Posterior cingulate gyrus (tissue), 11 donors: ENCODE results near the gene ALS2.
A peak's percentile ranks its signal among the peaks of the same experiment; 100 is the strongest.
"Not testable (repeated sequence)": the region's sequence is repeated elsewhere in the genome, so short reads cannot be mapped to it uniquely, and the experiment has no call there.

Experiments
- DNase-seq, 10 donors: peaks; one replicate each; pipeline versions ENCODE4 v3.0.0 to v3.0.0-alpha.2; 2020 to 2021; ENCODE audit warnings: mixed read lengths in 3 of 10
- intact Hi-C: fragments of 100-400 bp; cut with DNase I; formaldehyde crosslinking; loops from one replicate; pipeline ENCODE4 v1.15.1; 2023

Gene ALS2

DNA sequence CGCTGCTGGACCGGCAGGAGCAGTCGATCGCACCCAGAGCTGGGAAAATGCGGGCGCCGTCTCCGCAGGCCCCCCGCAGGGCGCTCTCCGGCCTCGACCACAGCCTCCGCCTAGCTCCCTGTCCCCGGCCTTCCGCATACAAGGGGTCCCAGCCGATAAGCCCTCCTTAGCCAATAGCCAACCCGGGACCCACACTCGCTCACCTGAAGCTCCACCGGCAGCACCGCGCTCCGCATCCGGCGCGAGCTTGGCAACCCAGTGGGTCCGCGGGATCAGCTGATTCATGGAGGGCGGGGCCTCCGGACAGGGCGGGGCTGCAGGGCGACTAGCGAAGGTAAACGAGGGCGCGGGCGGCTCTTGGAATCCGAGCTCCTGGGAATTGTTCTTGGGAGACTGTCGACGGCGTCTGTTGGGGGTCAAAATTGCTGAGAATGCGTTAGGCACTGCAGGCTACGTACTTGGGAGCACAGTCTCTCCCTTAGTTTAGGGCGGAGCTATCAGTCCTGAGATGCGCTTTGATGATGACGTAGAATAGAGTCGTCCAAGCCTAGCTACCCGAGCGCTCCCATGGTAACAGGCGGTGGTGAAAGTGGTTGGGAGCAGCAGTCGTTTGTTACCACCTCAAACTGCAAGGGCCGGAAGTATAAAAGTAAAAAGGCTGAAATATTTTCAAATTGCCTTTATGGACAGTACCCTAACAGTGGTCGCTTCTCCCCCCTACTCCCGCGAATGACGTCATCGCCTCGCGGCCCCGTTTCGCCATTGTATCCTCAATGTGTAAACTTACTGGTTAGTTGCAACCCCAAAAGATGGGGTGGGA is at the start of gene ALS2:
Gene ALS2, minus strand, starts transcription at position 260 of the 820 bp plus-strand sequence. CDS start 12,048 bp downstream, outside the sequence.
- intact Hi-C loops: loop anchor here (5.0 kb wide), 1 partner anchor 596 kb away; the partner anchor contains the start of gene BMPR2
- peak; percentile 88 to 99 (median 95) for DNase-seq

DNA sequence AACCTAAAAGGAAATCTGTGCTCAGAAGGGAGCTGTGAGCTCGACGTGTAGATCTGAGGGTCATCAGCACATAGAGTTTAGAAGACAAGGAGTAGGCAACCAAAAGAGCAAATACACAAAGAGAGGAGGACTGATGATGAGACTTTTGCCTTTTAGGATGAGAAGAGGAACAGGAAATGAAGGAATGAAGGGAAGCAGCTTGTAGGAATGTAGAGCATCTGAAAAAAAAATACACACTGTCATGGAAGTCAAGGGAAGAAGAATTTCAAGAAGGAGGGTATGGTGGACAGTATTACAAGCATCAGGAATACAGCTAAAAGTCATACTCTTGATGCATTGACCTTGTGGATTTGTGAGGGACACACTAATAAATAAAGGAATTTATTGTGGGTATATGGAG is 47.5 kb upstream of the ALS2 start:
- intact Hi-C loops: no loop called here
- no peak for DNase-seq

DNA sequence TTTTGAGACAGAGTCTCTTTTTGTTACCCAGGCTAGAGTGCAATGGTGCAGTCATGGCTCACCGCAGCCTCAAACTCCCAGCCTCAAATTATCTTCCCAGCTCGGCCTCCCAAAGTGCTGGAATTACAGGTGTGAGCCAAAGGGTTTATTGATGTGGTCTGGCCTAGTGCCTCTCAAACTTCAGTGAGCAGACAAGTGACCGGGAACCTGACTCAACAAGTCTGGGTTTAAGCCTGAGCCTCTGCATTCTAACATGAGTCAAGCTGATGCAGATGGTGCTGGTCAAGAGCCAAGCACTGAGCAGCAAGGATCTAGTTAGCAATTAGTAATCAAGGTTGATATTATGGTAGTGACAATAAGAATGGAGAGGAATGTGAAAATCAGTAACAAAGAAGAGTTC is 46.9 kb upstream of the ALS2 start:
- no peak for DNase-seq
- intact Hi-C loops: no loop called here

DNA sequence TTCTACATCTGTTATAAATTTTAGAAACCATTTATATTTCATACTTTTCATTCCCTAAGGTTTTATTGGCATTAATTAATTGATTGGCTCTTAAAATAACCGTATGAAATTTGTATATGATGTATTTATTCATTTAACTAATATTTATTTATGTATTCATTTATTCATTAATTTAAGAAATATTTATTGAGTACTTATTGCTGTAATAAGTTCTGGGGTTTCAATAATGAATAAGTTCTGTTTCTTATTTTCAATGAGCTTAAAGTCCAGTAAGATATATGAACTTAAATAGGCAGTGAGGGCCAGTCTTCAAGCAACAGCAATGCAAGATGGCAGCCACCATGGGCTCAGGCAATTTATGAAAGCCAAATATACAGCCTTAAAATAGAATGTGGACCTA is 43.5 kb upstream of the ALS2 start:
- DNase-seq: no peak
- intact Hi-C loops: no loop called here

DNA sequence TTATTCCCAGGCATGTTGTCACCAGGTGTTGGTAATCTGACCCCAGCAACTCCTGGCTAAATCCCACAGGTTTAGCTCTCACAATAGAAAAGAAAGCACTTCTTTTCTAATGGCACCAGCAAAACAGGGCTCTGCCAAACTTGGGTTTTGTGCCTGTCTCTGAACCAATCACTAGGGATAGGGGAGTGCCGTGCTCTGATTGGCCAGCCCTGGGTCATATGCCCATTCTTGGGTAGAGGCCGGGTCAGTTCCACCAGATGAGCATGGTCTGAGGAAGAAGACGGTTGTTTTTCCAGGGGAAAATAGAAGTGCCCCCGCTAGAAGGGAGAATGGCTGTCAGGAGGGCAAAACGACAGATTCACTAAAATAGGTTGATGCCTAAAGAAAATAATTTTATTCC is 40.3 kb upstream of the ALS2 start:
- intact Hi-C loops: no loop called here
- no peak for DNase-seq

DNA sequence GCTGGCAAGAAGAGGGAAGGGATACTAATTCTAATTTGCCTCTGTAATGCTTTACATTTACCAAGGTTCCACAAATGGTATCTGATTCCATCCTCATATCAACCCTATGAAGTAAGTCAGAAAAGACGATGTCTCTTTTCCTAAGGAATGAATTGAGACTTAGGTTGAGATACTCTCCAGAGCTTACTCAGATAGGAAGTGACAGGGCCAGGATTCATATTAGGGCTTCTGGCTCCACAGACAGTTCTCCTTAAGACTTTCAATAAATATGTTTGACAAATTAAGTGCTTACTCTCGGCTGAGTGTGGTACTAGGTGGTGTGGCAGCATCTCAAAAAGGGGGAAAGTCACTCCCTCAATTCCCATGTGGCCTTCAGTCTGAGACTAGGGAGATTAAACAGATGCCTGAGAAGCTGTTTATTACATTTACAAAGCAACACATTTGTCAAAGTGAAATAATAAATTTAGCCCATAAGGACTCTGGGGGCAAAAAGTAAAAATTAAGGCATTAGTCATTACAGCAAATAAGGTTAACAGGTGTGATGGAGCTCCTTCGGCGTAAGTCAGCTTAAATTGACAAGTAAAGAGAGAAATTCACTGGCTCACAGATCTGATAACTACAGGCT is 39.8 kb upstream of the ALS2 start:
- intact Hi-C loops: no loop called here
- DNase-seq: no peak

DNA sequence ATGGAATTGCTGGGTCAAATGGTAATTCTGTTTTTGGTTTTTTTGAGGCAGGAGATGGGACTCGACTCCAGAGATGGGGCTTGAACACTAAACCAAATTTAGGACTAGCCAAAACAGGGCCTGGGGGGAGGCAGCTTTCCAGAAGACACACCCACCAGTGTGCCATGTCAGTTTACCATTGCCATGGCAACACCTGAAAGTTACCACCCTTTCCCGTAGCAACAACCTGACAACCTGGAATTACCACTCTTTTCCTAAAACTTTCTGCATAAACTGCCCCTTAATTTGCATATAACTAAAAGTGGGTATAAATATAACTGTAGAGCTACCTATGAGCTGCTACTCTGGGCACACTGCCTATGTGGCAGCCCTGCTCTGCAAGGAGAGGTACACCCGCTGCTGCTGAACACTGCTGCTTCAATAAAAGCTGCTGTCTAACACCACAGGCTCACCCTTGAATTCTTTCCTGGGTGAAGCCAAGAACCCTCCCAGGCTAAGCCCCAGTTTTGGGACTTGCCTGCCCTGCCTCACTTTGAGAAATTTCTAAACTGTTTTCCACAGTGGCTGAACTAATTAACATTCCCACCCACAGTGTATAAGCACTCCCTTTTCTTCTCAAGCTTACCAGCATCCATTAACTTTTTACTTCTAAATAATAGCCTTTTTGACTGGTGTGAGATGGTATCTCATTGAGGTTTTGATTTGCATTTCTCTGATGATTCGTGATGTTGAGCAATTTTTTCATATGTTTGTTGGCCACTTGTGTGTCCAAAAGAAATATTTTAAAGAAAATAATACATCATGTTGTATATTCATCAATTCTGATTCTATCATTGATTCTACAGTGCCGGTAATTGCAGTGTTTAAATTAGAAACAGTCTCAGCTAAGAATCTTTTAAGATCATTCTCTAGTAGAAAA is 36.2 kb upstream of the ALS2 start:
- DNase-seq: no peak
- intact Hi-C loops: no loop called here

DNA sequence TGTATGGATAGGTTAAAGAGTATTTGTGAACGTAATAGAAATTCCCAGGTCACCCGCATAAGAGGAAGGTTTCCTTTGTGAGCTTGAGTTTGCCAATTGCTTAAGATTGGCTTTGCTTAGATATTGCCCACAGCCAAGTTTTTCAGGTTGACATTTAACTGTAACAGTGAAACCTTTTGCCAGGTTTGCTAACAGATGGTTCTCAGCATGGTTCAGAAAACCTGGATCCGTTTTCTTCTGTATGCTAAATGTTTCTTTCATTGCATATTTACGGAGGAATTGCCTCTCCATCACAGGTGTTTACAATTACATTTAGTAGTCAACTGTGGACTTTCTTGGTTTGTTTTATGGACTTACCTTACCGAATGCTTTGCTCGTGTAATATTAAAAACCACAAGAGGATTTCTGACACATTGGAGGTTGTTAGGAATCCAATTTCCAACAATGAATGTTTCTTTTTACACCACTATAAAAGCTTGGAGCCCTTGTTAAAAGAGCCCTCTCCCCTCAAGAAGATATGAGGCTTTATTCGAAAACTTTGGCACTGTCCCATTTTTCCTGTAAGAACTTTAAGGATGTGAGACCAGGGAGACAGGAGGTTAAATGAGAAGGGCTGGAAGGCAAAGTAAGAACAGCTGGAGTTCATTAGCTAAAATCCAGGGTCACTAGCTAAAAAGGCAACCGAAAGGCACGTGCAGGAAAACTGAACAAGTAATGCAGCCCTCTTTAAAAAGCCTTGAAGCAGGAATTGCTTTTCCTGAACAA is 33.4 kb upstream of the ALS2 start:
- DNase-seq: no peak
- intact Hi-C loops: no loop called here

DNA sequence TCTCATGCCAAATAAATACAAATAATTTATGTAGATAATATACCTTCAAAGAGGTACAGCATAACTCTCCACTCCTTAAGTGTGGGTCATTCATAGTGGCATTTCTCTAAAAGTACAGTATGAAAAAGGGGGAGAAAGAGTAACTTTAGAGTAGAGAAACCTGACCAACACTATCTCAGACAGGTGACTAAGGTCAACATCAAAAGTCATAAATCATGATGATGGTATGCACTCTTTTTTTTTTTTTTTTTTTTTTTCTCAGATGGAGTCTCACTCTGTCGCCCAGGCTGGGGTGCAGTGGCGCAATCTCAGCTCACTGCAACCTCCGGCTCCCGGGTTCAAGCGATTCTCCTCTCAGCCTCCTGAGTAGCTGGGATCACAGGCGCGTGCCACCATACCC is 29.9 kb upstream of the ALS2 start:
- intact Hi-C loops, DNase-seq: not testable (repeated sequence)

DNA sequence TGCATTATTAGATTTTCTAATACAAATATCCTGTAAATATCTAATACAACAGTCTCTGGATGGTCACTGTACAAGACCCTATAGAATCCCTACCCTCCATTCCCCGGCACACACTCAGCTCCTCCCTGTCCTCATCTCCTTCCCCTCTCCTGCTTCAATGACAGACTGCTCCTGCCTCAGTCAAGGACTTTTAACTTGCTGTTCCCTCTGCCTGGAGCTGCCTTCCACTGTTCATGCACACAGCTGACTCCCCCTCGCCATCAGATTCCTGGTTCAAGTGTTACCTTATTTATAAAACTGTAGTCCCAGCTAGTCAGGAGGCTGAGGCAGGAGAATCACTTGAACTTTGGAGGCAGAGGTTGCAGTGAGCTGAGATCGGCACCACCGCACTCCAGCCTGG is 28.9 kb upstream of the ALS2 start:
- DNase-seq: no peak
- intact Hi-C loops: no loop called here

DNA sequence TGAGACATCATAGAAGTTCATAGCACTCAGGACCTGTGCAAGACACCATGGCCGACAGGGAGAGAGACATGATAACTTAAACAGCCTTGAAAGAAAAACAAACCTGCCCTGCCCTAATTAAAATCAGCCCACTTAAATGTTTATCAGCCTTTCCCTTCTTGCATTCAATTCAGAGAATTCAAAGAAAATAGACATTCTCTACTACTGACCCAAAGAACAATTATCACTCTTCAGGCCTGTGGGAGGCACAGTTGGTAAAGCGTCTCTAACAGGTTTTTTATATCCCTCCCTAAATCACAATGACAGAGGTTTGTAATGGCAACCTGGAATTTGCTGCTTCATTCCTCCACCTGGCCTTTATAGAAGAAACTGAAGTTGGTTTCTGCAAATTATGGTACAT is 27.3 kb upstream of the ALS2 start:
- DNase-seq: no peak
- intact Hi-C loops: no loop called here

DNA sequence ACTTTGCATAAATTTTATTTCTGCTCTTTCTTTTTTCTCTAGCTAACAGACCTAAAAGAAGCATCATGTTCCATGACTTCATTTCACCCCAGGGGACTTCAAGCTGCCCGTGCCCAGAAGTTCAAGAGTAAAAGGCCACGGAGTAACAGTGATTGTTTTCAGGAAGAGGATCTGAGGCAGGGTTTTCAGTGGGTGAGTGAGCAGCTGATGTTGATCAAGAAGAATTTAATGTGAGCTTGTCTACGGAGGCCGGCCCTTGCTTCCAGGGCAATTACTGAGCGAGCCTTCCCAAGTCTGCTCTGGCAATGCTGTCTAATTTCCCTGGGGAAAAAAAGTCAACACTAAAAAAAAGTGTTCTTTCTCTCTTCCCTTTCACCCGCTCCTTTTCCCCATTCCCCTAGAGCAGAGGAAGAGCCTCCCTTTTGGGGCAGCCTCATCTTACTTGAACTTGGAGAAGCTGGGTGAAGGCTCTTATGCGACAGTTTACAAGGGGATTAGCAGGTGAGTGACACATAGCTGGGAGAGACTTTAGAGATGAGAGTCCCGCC is 26.8 kb upstream of the ALS2 start:
- DNase-seq: no peak
- intact Hi-C loops: no loop called here

DNA sequence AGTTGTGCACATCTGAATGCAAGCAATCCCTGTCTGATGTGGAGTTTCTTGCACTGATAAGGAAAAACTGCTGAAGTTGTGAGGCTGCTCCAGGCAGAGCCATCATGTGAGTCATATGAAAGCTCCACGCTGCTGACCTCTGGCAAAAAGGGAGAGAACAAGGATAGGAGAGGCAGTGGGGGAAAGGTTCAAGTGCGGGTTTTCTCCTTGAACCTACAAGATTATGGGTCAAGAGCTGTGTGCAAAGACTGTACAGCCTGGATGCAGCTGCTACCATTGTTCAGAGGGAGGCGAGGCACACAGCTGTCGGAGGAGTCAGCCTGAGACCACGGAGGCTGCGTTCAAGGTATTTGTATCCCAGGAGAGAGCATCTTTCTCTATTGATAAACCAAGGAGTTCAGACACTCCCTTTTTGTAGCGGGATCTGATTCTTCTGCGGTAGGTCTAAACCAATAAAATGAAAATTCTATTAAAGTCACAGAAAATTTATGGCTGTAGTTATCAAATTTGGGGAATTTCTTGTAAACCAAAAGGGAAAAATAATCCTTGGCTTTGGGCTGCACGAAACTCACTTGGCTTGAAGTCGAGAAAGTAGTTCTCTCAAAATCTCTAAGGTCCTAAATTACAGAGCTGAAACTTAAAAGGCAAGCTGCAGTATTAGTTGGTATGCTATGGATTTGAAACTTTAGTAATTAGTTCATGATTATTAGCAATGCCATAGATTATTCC is 25.9 kb upstream of the ALS2 start, which contains the start of gene CDK15:
Gene CDK15, plus strand, starts transcription at position 96 of the 729 bp plus-strand sequence. Its CDS starts 128 bp downstream, at position 224.
- intact Hi-C loops: no loop called here

DNA sequence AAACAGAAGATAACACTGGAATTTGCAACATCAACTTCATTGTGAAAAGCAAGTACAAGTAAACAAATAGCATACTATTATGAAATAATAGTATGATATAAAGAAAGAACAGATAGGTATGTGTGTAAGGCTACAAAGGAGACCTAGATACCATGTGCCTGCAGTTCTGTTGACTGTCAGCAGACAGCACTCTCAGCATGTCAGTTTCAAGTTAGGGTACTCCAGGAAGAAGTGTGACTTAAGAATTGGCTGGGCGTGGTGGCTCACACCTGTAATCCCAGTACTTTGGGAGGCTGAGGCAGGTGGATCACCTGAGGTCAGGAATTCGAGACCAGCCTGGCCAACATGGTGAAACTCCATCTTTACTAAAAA is 18.2 kb upstream of the ALS2 start:
- DNase-seq, intact Hi-C loops: not testable (repeated sequence)

More for the DNA sequence above, 25.9 kb upstream of the ALS2 start, which contains the start of gene CDK15:
- DNase-seq: no peak

DNA sequence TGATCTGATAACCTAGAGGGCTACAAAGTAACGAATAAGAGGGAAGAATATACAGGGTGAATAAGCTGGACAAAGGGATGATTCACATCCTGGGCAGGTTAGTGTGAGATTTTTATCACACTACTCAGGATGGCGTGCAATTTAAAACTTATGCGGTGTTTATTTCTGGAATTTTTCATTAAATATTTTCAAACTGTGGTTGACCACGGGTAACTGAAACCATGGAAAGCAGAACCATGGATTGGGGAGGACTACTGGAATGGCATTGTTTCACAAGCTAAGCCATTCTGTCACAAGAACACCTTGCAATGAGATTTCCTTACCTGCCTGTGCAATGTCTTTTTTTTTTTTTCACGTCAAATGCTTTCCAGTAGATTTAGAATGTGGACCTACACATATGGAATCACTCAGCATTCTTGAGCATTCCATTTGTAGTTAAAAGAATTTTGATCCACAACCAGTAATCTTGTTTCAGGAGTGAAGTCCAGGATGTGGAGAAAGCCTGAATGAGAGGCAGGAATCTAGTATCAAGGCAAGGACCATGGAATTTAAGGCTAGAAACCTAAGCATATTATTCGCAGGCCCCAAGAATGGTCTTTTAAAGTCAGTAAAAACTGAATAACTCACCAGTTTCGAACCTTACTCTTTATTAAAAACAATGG is 17.6 kb upstream of the ALS2 start:
- intact Hi-C loops: no loop called here

DNA sequence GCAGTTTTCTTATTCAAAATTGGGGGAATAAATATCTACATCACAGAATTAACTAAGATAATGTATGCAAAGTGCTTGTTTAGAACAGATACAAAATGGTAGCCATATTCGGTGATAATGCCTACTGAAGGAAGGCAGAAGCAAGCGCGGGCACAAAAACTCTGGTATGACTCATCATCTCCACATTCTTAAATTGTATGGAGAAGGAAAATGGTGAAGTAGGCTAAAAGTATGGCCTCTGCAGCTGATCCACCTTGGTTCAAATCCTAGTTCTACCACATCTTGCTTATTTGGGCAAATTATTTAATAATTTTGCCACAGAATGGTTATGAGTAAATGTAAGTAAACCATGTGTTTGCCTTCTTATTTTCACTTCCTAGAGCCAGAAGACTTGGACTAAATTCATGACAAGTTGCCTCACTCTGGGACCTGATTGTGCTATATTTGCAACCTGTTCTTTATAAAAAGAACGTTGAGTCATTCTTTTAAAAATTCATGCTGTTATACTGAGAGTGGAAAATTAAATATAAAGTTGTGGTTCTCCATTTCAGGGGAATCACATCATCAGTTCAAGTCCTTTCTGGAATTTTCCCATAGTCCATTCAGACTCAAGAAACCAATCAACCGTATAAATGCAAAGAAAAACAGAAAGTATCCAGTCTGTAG is 16.6 kb upstream of the ALS2 start:
- intact Hi-C loops: loop anchor here (2.0 kb wide), 1 partner anchor 381 kb away; no protein-coding TSS in a partner anchor
- DNase-seq: no peak

More for the DNA sequence above, 17.6 kb upstream of the ALS2 start:
- DNase-seq: no peak

DNA sequence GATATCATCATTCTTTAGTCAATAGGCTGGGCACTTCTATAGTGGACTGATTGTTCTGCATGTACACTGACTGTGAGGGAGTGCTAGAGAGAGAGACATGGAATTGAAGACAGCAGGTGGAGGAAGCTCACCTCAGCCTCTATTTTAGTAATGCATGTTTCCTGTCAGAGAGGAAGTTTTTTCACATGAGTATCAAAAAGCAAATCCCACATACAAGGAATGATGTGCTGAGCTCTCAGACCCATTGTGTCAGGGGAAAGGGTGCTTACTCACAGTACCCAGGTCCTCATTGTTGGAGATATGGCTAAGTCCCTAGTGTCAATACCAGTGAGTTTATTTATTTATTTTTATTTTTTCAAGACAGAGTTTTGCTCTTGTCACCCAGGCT is 15.7 kb upstream of the ALS2 start:
- intact Hi-C loops: loop anchor here (2.0 kb wide), 1 partner anchor 382 kb away; no protein-coding TSS in a partner anchor
- no peak for DNase-seq
